Upper lobe of left lung (tissue), 4 donors: ENCODE measurements around the gene PLXNB3.

Experiments used
- EP300 ChIP-seq, 4 donors: sonication (generic); formaldehyde crosslinking; IDR thresholded peaks; one replicate each; pipeline ENCODE4 v1.5.1; 2017; ENCODE audit warnings: antibody characterized with exemption in 4 of 4, control low read depth in 2 of 4
- POLR2A ChIP-seq, 4 donors: fragments of 450-650 bp; IDR thresholded peaks; one replicate each; pipeline ENCODE4 v1.5.1; 2016 to 2017; ENCODE audit warnings: antibody characterized with exemption in 4 of 4, mild to moderate bottlenecking in 2 of 4
- POLR2AphosphoS5 ChIP-seq, 2 donors: sonication (generic); formaldehyde crosslinking; IDR thresholded peaks; one replicate each; pipeline ENCODE4 v1.5.1; 2017; ENCODE audit warnings: antibody characterized with exemption in 2 of 2

- no peak for TF ChIP-seq POLR2AphosphoS5 (IDR thresholded peaks at IDR 0.05)
- no peak for TF ChIP-seq POLR2A (IDR thresholded peaks at IDR 0.05)
- TF ChIP-seq EP300 (IDR thresholded peaks at IDR 0.05): no peak
Observed at GRCh38 chrX:153797415-153798015, 33.5 kb downstream of the PLXNB3 start.
